ENCODE results near the gene LY6G6D. TPM values are rescaled to one million over a fixed set of nuclear protein-coding genes. Genes with fewer than 3 reads are reported as not detected.

LY6G6D gene
- total and polyA plus RNA-seq, 2 of the 13 experiments (the other 11 are each of a cell fraction or from before 2014, with no cell fraction given): not detected

DNA sequence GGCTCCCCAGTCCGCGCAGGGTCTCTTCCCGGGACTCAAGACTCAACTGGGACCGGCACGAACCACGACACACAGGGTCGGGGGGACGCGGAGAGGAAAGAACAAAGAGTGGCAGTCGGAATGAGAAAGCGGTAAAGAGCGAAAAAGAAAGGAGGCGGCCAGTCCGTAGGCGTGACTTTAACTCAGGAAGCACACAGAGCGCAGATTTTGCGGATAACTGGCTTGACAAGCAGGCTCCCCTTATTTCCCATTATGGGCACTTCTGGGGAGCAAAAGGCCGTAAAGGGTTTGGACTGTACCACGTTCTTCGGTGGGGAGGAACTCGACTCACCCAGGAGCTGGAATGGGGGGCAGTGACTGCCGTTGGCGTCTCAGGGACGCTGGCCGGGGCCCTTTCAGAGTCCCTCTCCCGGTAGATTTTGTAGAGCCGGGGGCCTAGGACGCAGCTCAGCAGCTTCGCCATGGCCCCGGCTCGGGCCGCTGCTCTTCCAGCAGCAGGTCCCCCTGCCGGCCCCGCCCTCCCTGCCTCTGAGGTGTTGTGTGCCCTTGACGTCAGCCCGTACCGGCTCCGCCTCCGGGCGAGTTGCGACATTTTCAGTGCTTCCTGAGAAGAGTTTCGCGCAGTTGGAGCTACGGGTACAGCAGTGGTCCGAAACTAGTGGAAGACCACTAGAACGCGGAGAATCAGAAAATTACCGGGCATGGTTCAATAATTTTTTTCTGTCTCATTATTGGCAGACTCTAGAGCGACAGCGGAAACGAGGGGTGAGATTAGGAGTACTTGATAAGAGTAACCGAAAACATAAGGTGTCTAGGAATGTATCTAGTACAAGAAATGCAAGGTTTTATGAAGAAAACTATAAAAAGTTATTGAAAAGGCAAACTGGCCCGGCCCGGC lies 12.1 kb upstream of the LY6G6D start, which contains the start of gene ABHD16A (continued):
- TF ChIP-seq, protein P1, sequence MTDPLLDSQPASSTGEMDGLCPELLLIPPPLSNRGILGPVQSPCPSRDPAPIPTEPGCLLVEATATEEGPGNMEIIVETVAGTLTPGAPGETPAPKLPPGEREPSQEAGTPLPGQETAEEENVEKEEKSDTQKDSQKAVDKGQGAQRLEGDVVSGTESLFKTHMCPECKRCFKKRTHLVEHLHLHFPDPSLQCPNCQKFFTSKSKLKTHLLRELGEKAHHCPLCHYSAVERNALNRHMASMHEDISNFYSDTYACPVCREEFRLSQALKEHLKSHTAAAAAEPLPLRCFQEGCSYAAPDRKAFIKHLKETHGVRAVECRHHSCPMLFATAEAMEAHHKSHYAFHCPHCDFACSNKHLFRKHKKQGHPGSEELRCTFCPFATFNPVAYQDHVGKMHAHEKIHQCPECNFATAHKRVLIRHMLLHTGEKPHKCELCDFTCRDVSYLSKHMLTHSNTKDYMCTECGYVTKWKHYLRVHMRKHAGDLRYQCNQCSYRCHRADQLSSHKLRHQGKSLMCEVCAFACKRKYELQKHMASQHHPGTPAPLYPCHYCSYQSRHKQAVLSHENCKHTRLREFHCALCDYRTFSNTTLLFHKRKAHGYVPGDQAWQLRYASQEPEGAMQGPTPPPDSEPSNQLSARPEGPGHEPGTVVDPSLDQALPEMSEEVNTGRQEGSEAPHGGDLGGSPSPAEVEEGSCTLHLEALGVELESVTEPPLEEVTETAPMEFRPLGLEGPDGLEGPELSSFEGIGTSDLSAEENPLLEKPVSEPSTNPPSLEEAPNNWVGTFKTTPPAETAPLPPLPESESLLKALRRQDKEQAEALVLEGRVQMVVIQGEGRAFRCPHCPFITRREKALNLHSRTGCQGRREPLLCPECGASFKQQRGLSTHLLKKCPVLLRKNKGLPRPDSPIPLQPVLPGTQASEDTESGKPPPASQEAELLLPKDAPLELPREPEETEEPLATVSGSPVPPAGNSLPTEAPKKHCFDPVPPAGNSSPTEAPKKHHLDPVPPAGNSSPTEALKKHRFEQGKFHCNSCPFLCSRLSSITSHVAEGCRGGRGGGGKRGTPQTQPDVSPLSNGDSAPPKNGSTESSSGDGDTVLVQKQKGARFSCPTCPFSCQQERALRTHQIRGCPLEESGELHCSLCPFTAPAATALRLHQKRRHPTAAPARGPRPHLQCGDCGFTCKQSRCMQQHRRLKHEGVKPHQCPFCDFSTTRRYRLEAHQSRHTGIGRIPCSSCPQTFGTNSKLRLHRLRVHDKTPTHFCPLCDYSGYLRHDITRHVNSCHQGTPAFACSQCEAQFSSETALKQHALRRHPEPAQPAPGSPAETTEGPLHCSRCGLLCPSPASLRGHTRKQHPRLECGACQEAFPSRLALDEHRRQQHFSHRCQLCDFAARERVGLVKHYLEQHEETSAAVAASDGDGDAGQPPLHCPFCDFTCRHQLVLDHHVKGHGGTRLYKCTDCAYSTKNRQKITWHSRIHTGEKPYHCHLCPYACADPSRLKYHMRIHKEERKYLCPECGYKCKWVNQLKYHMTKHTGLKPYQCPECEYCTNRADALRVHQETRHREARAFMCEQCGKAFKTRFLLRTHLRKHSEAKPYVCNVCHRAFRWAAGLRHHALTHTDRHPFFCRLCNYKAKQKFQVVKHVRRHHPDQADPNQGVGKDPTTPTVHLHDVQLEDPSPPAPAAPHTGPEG (CRISPR knock-in tag; IDR thresholded peaks at IDR 0.05): 0 out of 2 replicates have a peak, but pooled peaks have one; percentile 56
- TF ChIP-seq ZFYVE20 (CRISPR knock-in tag; IDR thresholded peaks at IDR 0.05; ENCODE audit: borderline replicate concordance, low read depth) (no peak), ZKSCAN5 (CRISPR knock-in tag; IDR thresholded peaks at IDR 0.05) (no peak), WIZ (CRISPR knock-in tag; IDR thresholded peaks at IDR 0.05) (no peak), ESRRA (CRISPR knock-in tag; IDR thresholded peaks at IDR 0.05; ENCODE audit: low read depth) (no peak; the same call in 1 of the 2 replicates), ZSCAN22 (CRISPR knock-in tag; IDR thresholded peaks at IDR 0.05) (no peak), ARID2 (CRISPR knock-in tag; IDR thresholded peaks at IDR 0.05; ENCODE audit: borderline replicate concordance) (peak; percentile 45; the same call in 1 of the 2 replicates), RBFOX2 (IDR thresholded peaks at IDR 0.05; ENCODE audit: low read depth, low read length) (peak; percentile 86), PRPF4 (IDR thresholded peaks at IDR 0.05; ENCODE audit: low read depth, low read length, poor library complexity, severe bottlenecking) (no peak), SMARCC2 (IDR thresholded peaks at IDR 0.05) (no peak), SAP130 (CRISPR knock-in tag; IDR thresholded peaks at IDR 0.05; ENCODE audit: low read depth) (peak; percentile 97), RXRA (CRISPR knock-in tag; IDR thresholded peaks at IDR 0.05) (peak; percentile 64), SYNCRIP (IDR thresholded peaks at IDR 0.05; ENCODE audit: insufficient read depth, low read depth, low read length) (no peak), ZNF552 (CRISPR knock-in tag; IDR thresholded peaks at IDR 0.05; ENCODE audit: borderline replicate concordance) (no peak), BCL6 (CRISPR knock-in tag; IDR thresholded peaks at IDR 0.05) (peak; percentile 72), TOPORS (CRISPR knock-in tag; IDR thresholded peaks at IDR 0.05) (peak; percentile 80; the same call in 1 of the 2 replicates), KLF12 (CRISPR knock-in tag; IDR thresholded peaks at IDR 0.05; ENCODE audit: borderline replicate concordance) (peak; percentile 58; the same call in 1 of the 2 replicates)
- TF ChIP-seq, protein P2, sequence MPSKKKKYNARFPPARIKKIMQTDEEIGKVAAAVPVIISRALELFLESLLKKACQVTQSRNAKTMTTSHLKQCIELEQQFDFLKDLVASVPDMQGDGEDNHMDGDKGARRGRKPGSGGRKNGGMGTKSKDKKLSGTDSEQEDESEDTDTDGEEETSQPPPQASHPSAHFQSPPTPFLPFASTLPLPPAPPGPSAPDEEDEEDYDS (CRISPR knock-in tag; IDR thresholded peaks at IDR 0.05): peak; percentile 92
- TF ChIP-seq, protein P3, sequence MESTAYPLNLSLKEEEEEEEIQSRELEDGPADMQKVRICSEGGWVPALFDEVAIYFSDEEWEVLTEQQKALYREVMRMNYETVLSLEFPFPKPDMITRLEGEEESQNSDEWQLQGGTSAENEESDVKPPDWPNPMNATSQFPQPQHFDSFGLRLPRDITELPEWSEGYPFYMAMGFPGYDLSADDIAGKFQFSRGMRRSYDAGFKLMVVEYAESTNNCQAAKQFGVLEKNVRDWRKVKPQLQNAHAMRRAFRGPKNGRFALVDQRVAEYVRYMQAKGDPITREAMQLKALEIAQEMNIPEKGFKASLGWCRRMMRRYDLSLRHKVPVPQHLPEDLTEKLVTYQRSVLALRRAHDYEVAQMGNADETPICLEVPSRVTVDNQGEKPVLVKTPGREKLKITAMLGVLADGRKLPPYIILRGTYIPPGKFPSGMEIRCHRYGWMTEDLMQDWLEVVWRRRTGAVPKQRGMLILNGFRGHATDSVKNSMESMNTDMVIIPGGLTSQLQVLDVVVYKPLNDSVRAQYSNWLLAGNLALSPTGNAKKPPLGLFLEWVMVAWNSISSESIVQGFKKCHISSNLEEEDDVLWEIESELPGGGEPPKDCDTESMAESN (CRISPR knock-in tag; conservative IDR thresholded peaks at IDR 0.05): peak; percentile 91
- TF ChIP-seq, protein P4, sequence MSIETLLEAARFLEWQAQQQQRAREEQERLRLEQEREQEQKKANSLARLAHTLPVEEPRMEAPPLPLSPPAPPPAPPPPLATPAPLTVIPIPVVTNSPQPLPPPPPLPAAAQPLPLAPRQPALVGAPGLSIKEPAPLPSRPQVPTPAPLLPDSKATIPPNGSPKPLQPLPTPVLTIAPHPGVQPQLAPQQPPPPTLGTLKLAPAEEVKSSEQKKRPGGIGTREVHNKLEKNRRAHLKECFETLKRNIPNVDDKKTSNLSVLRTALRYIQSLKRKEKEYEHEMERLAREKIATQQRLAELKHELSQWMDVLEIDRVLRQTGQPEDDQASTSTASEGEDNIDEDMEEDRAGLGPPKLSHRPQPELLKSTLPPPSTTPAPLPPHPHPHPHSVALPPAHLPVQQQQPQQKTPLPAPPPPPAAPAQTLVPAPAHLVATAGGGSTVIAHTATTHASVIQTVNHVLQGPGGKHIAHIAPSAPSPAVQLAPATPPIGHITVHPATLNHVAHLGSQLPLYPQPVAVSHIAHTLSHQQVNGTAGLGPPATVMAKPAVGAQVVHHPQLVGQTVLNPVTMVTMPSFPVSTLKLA (IDR thresholded peaks at IDR 0.05): no peak

All from HepG2 (cell line).